Measurements from ENCODE around the gene MKNK2. TPM values are rescaled to one million over a fixed set of nuclear protein-coding genes. Genes with fewer than 3 reads are reported as not detected.

The MKNK2 gene
- total and polyA plus RNA-seq, 4 donors, result 107 to 333 (median 160) TPM

DNA sequence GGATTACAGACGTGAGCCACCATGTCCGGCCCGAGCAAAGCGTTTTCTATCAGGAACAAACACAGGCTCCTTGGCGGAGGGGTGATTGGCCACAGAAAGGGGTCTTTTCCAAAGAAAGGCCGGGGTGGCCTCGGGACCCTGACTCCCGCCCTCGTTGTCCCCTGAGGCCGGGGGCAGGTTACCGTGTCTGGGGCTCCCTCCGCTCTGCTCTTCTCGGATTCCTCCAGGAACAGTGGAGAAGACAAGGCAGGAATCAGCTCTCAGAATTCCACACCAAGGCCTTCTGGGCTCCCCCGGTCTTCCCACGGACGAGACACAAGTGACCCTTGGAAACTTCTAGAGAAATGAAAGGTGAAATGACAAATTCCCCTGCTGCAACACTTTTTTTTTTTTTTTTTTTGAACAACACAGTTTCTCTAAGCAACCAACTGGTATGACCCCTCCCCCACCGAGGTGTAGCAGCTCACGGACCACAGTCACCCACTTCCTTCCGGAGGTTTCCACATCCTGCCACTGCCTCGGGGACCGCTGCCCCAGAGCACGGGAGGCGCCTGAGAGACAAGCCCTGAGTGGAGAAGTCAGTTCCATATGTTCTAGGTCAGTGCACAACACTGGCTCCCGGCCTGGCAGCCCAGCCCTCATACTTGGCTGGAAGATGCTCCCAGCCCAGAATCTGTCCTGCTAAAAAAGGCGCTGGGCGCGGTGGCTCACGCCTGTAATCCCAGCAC, 34.1 kb upstream of the MKNK2 start:
- peaks cover 0 to 16% (median 6%) of the 10 kb centered on the region in 4 donors for H3K36me3 ChIP-seq (ENCODE audit: control insufficient read depth in 4 of 4, insufficient read depth in 4 of 4, low read length in 4 of 4)
- H3K4me1 ChIP-seq (ENCODE audit: control insufficient read depth in 5 of 5, insufficient read depth in 5 of 5, low read length in 5 of 5), result peaks cover 0 to 31% (median 0%) of the 10 kb centered on the region in 5 donors
- TF ChIP-seq, protein P1, sequence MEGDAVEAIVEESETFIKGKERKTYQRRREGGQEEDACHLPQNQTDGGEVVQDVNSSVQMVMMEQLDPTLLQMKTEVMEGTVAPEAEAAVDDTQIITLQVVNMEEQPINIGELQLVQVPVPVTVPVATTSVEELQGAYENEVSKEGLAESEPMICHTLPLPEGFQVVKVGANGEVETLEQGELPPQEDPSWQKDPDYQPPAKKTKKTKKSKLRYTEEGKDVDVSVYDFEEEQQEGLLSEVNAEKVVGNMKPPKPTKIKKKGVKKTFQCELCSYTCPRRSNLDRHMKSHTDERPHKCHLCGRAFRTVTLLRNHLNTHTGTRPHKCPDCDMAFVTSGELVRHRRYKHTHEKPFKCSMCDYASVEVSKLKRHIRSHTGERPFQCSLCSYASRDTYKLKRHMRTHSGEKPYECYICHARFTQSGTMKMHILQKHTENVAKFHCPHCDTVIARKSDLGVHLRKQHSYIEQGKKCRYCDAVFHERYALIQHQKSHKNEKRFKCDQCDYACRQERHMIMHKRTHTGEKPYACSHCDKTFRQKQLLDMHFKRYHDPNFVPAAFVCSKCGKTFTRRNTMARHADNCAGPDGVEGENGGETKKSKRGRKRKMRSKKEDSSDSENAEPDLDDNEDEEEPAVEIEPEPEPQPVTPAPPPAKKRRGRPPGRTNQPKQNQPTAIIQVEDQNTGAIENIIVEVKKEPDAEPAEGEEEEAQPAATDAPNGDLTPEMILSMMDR (IDR thresholded peaks at IDR 0.05; ENCODE audit: control extremely low read depth, extremely low read depth), result no peak
- DNase-seq, result peak in 1 of 3 donors; percentile 50
- no peak overlapping the region for H3K9ac ChIP-seq (ENCODE audit: insufficient read depth in 1 of 2, low read length in 2 of 2)
- H3K9me3 ChIP-seq (ENCODE audit: control insufficient read depth in 4 of 4, insufficient read depth in 3 of 4, low read length in 3 of 4), result no peaks in the 10 kb centered on the region
- H3K27me3 ChIP-seq (ENCODE audit: control insufficient read depth in 3 of 3, insufficient read depth in 3 of 3, low read length in 2 of 3), result no peaks in the 10 kb centered on the region
- H3K27ac ChIP-seq (ENCODE audit: low read depth in 1 of 2, low read length in 1 of 2), result peak overlapping the region in 1 of 2 donors; percentile 86
- ATAC-seq (ENCODE audit: insufficient read depth, low FRiP score), result peak; percentile 55
- WGBS, 2 donors, result 25 to 51% methylated on average over 28 of the region's 28 CpGs
- no peak overlapping the region for H3K4me3 ChIP-seq

DNA sequence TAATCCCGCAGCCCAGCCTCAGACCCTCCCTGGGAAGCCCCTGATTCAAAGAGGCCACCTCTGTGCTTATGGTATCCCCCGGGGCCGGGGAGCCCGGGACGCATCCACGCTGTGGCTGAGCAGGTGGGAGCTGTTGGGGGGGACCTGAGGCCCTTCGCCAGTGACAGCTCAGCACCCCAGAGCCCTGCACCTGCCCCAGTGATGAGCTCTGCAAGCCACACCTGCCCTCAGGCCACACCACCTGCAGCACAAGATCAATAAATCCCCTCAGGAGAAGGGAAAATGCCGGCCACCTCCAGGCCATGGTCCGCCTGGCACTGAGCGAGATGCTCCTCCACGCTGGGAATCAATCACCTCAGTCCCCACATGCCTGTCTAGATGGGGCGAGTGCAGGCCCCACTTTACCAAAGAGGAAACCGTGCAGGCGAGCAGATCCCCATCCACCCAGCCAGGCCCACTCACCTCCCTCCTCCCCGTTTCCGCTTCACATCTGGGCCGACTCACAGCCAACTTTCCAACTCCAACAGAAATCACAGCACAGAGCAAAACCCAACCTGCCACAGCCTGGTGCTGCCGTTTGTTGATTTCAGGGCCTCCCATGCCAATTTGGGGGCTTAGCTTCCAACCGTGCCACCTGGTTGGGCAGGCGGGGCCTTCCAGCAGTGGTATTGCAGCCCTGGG, 32.3 kb upstream of the MKNK2 start:
- H3K27me3 ChIP-seq (ENCODE audit: control insufficient read depth in 3 of 3, insufficient read depth in 3 of 3, low read length in 2 of 3), result no peaks in the 10 kb centered on the region
- peak overlapping the region in 1 of 2 donors; percentile 66 for H3K27ac ChIP-seq (ENCODE audit: low read depth in 1 of 2, low read length in 1 of 2)
- peak overlapping the region; percentile 3 for H3K4me3 ChIP-seq
- H3K36me3 ChIP-seq (ENCODE audit: control insufficient read depth in 4 of 4, insufficient read depth in 4 of 4, low read length in 4 of 4), result peaks cover 0 to 29% (median 7%) of the 10 kb centered on the region in 4 donors
- WGBS, 2 donors, result 40 to 55% methylated on average over 19 to 20 of the region's 20 CpGs
- H3K9ac ChIP-seq (ENCODE audit: insufficient read depth in 1 of 2, low read length in 2 of 2), result no peak overlapping the region
- peak; percentile 37 for ATAC-seq (ENCODE audit: insufficient read depth, low FRiP score)
- H3K4me1 ChIP-seq (ENCODE audit: control insufficient read depth in 5 of 5, insufficient read depth in 5 of 5, low read length in 5 of 5), result peaks cover 0 to 21% (median 0%) of the 10 kb centered on the region in 5 donors
- no peak for DNase-seq
- no peaks in the 10 kb centered on the region for H3K9me3 ChIP-seq (ENCODE audit: control insufficient read depth in 4 of 4, insufficient read depth in 3 of 4, low read length in 3 of 4)
- TF ChIP-seq, protein P1 (IDR thresholded peaks at IDR 0.05; ENCODE audit: control extremely low read depth, extremely low read depth), result no peak

DNA sequence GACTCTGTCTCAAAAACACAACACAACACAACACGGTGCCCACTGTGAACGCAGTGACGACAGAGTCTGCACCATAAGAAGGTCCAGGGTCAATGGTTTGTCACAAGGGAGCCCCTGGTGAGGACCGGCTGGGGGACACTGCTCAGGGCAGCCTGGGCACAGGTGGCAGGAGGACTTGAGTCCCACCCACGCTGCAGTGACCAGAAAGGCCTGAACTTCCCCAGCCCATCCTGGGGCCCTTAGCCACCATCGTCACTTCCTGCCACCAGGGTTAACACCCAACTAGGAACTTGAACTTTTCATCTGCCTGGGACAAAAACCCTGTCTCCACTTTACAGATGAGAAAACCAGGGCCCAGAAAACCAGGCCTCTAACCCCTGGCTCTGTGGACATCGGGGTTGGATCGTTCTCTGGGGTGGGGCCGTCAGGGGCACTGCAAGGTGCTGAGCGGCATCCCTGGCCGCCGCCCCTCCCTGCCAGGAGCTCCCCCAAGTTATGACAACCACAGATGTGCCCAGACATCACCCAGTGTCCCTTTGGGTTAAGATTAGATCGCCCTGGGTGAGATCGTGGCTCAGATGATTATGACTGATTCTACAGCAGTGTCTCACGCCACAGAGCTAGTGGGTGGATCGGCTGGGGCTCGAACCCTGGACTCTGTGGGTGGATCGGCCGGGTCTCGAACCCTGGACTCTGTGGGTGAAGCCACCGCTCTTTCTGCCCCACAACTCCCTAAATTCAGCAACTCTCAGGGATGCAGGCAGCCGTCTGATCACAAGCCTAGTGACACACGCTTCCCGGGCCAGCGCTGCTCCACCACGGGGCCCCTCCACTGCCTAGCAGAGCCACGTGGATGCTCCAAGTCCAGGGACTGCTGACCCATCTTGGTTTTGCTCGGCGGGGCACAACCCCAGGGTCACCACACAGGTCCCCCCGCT, 31.1 kb upstream of the MKNK2 start:
- peaks cover 0 to 16% (median 0%) of the 10 kb centered on the region in 5 donors for H3K4me1 ChIP-seq (ENCODE audit: control insufficient read depth in 5 of 5, insufficient read depth in 5 of 5, low read length in 5 of 5)
- peaks cover 0 to 2% (median 0%) of the 10 kb centered on the region in 4 donors for H3K9me3 ChIP-seq (ENCODE audit: control insufficient read depth in 4 of 4, insufficient read depth in 3 of 4, low read length in 3 of 4)
- ATAC-seq (ENCODE audit: insufficient read depth, low FRiP score), result no peak
- 76 to 81% methylated on average over 30 of the region's 30 CpGs for WGBS, 2 donors
- peak overlapping the region in 1 of 2 donors; percentile 70 for H3K27ac ChIP-seq (ENCODE audit: low read depth in 1 of 2, low read length in 1 of 2)
- TF ChIP-seq, protein P1 (IDR thresholded peaks at IDR 0.05; ENCODE audit: control extremely low read depth, extremely low read depth), result no peak
- H3K27me3 ChIP-seq (ENCODE audit: control insufficient read depth in 3 of 3, insufficient read depth in 3 of 3, low read length in 2 of 3), result no peaks in the 10 kb centered on the region
- DNase-seq, result no peak
- no peak overlapping the region for H3K9ac ChIP-seq (ENCODE audit: insufficient read depth in 1 of 2, low read length in 2 of 2)
- peaks cover 0 to 37% (median 13%) of the 10 kb centered on the region in 4 donors for H3K36me3 ChIP-seq (ENCODE audit: control insufficient read depth in 4 of 4, insufficient read depth in 4 of 4, low read length in 4 of 4)
- H3K4me3 ChIP-seq, result peak overlapping the region; percentile 14
